T-cell (primary cell): ENCODE measurements around the gene GRM7. TPM values are rescaled to one million over a fixed set of nuclear protein-coding genes. Genes with fewer than 3 reads are reported as not detected.

Source experiments
- ATAC-seq, 4 experiments: fragments of 200-7000 bp in 3 of 4; fragments of 150-1000 bp in 1 of 4; cut with Tn5 transposase; replicated peaks in 1 of 4; 1 replicate in 3 of 4; 2 replicates in 1 of 4; pipeline ENCODE4 v1.10.0; 2021; ENCODE audit warnings: moderate library complexity in 3 of 4, mild to moderate bottlenecking in 2 of 4, moderate number of reproducible peaks in 1 of 4
- CTCF ChIA-PET, 2 donors: fragments of 300-600 bp; sonication (Branson Sonifier 250); formaldehyde crosslinking; loops; one replicate each; lab custom pipeline; 2022; ENCODE audit warnings: antibody characterized with exemption in 2 of 2; lab: Charles Lee
- POLR2A ChIA-PET, 2 donors: fragments of 300-600 bp; sonication (Branson Sonifier 250); formaldehyde crosslinking; loops; one replicate each; lab custom pipeline; 2022; ENCODE audit warnings: antibody characterized with exemption in 2 of 2; lab: Charles Lee
- DNase-seq, 35 experiments: peaks; one replicate each; pipeline versions ENCODE4 v3.0.0 to v3.0.0-alpha.2; 2013 to 2023
- H3K27ac ChIP-seq: one replicate; pipeline ENCODE4 v1.5.1; 2013; ENCODE audit warnings: low read length
- H3K27me3 ChIP-seq, 2 experiments: replicated peaks in 1 of 2; 1 replicate in 1 of 2; 2 replicates in 1 of 2; pipeline versions ENCODE4 v1.6.1 to v1.7.0; 2013; ENCODE audit warnings: low read length in 1 of 2, mixed read lengths in 1 of 2; ENCODE audit not compliant: control insufficient read depth in 2 of 2, insufficient read depth in 2 of 2; ENCODE audit errors: extremely low read depth in 1 of 2
- H3K36me3 ChIP-seq, 2 donors: 1 replicate in 1 of 2; 2 replicates in 1 of 2; pipeline versions ENCODE4 v1.6.1 to v1.7.0; 2013; ENCODE audit warnings: low read length in 1 of 2; ENCODE audit not compliant: control insufficient read depth in 2 of 2, insufficient read depth in 1 of 2; ENCODE audit errors: extremely low read depth in 1 of 2
- H3K4me1 ChIP-seq, 2 experiments: 1 replicate in 1 of 2; 2 replicates in 1 of 2; pipeline versions ENCODE4 v1.6.1 to v1.7.0; 2013; ENCODE audit warnings: low read length in 2 of 2, mixed read lengths in 1 of 2; ENCODE audit not compliant: insufficient read depth in 2 of 2, control insufficient read depth in 1 of 2; ENCODE audit errors: extremely low read depth in 1 of 2
- H3K4me3 ChIP-seq, 2 donors: 1 replicate in 1 of 2; 2 replicates in 1 of 2; pipeline versions ENCODE4 v1.5.1 to v1.7.0; 2013; ENCODE audit warnings: mild to moderate bottlenecking in 2 of 2, low read length in 1 of 2, moderate library complexity in 1 of 2; ENCODE audit not compliant: control insufficient read depth in 1 of 2; ENCODE audit errors: extremely low read depth in 1 of 2
- H3K9me3 ChIP-seq: 2 replicates; pipeline ENCODE4 v1.7.0; 2013
- H3K27ac Mint-ChIP-seq, 2 donors: one replicate each; pipeline ENCODE4 v1.8.0; 2020 to 2021; ENCODE audit warnings: mild to moderate bottlenecking in 2 of 2, mixed read lengths in 2 of 2
- H3K27me3 Mint-ChIP-seq, 2 donors: one replicate each; pipeline ENCODE4 v1.8.0; 2021 to 2022; ENCODE audit warnings: mixed read lengths in 2 of 2
- H3K36me3 Mint-ChIP-seq: one replicate; pipeline ENCODE4 v1.8.0; 2021; ENCODE audit warnings: mixed read lengths
- H3K4me1 Mint-ChIP-seq, 3 donors: one replicate each; pipeline ENCODE4 v1.8.0; 2020 to 2022; ENCODE audit warnings: mixed read lengths in 3 of 3, mild to moderate bottlenecking in 1 of 3
- H3K4me3 Mint-ChIP-seq, 3 donors: one replicate each; pipeline ENCODE4 v1.8.0; 2020 to 2022; ENCODE audit warnings: mild to moderate bottlenecking in 3 of 3, mixed read lengths in 3 of 3, moderate library complexity in 3 of 3
- H3K9me3 Mint-ChIP-seq, 3 donors: one replicate each; pipeline ENCODE4 v1.8.0; 2020 to 2022; ENCODE audit warnings: mixed read lengths in 3 of 3
- WGBS: methylation state at CpG from one replicate; pipeline ENCODE4 v1.1.5; 2013; ENCODE audit warnings: missing lambda C conversion rate; ENCODE audit not compliant: insufficient coverage; 5-methylcytosine and 5-hydroxymethylcytosine counted together
- total RNA-seq, 35 experiments: library from RNA in 6 of 35; stranded (reverse) in 6 of 35; fragments of 120-200 nt in 1 of 35; gene quantifications; one replicate each; pipeline versions ENCODE4 v1.2.1 to v1.2.4 and lab custom pipeline; 2013 to 2026

Gene GRM7
- total RNA-seq, 5 donors from 2014 or later (not counting 1 experiment from before 2014, with no cell fraction given): not detected

GRCh38 chr3:7423995-7424394 lies 563.1 kb downstream of the GRM7 start:
- DNase-seq: no peak
- no peaks in the 10 kb centered on the region for H3K36me3 ChIP-seq
- Mint-ChIP-seq H3K27ac (no peak overlapping the region), H3K36me3 (no peaks in the 10 kb centered on the region), H3K27me3 (no peaks in the 10 kb centered on the region), H3K4me3 (no peak overlapping the region), H3K4me1 (no peaks in the 10 kb centered on the region), H3K9me3 (peaks cover 0 to 4% (median 2%) of the 10 kb centered on the region in 3 donors)
- H3K27me3 ChIP-seq: no peaks in the 10 kb centered on the region
- ChIA-PET POLR2A (interaction anchor here in 1 of 2 donors (0.7 kb wide), 1 partner anchor 11 kb away, joined by 9 read pairs; no protein-coding TSS in a partner anchor), CTCF (no interaction called here)
- H3K27ac ChIP-seq: no peak overlapping the region
- H3K4me3 ChIP-seq: no peak overlapping the region
- WGBS: no CpG with 5 or more reads among the region's 4 CpGs
- H3K4me1 ChIP-seq: no peaks in the 10 kb centered on the region
- H3K9me3 ChIP-seq: no peaks in the 10 kb centered on the region
- no peak for ATAC-seq

GRCh38 chr3:7428206-7428718 lies 567.3 kb downstream of the GRM7 start:
- H3K27ac Mint-ChIP-seq: no peak overlapping the region
- H3K27me3 ChIP-seq: no peaks in the 10 kb centered on the region
- no peak overlapping the region for H3K4me3 ChIP-seq
- H3K4me3 Mint-ChIP-seq: no peak overlapping the region
- no peaks in the 10 kb centered on the region for H3K36me3 Mint-ChIP-seq
- H3K9me3 Mint-ChIP-seq: peaks cover 7 to 10% (median 8%) of the 10 kb centered on the region in 3 donors
- no peaks in the 10 kb centered on the region for H3K9me3 ChIP-seq
- POLR2A ChIA-PET: no interaction called here
- H3K27me3 Mint-ChIP-seq: no peaks in the 10 kb centered on the region
- CTCF ChIA-PET: no interaction called here
- H3K36me3 ChIP-seq: no peaks in the 10 kb centered on the region
- no peak overlapping the region for H3K27ac ChIP-seq
- WGBS: 50% methylated on average over 1 of the region's 1 CpG
- H3K4me1 Mint-ChIP-seq: no peaks in the 10 kb centered on the region
- H3K4me1 ChIP-seq: no peaks in the 10 kb centered on the region
- ATAC-seq (no peak), DNase-seq (no peak)

GRCh38 chr3:7432610-7433009 lies 571.7 kb downstream of the GRM7 start:
- no peak overlapping the region for H3K4me3 Mint-ChIP-seq
- Histone ChIP-seq H3K4me1 (no peaks in the 10 kb centered on the region), H3K27ac (no peak overlapping the region), H3K36me3 (no peaks in the 10 kb centered on the region), H3K27me3 (no peaks in the 10 kb centered on the region), H3K4me3 (no peak overlapping the region), H3K9me3 (no peaks in the 10 kb centered on the region)
- ATAC-seq (no peak), DNase-seq (no peak)
- CTCF ChIA-PET: no interaction called here
- H3K4me1 Mint-ChIP-seq: no peaks in the 10 kb centered on the region
- peaks cover 8 to 17% (median 12%) of the 10 kb centered on the region in 3 donors for H3K9me3 Mint-ChIP-seq
- H3K27me3 Mint-ChIP-seq: no peaks in the 10 kb centered on the region
- POLR2A ChIA-PET: no interaction called here
- WGBS: 75% methylated on average over 1 of the region's 2 CpGs
- H3K27ac Mint-ChIP-seq: no peak overlapping the region
- no peaks in the 10 kb centered on the region for H3K36me3 Mint-ChIP-seq

- no peaks in the 10 kb centered on the region for H3K4me1 ChIP-seq
- no peak overlapping the region for H3K27ac Mint-ChIP-seq
- H3K4me3 Mint-ChIP-seq: no peak overlapping the region
- no peaks in the 10 kb centered on the region for H3K36me3 Mint-ChIP-seq
- no peaks in the 10 kb centered on the region for H3K4me1 Mint-ChIP-seq
- no peak for ATAC-seq
- H3K36me3 ChIP-seq: no peaks in the 10 kb centered on the region
- no peaks in the 10 kb centered on the region for H3K9me3 ChIP-seq
- no peaks in the 10 kb centered on the region for H3K27me3 ChIP-seq
- ChIA-PET CTCF (no interaction called here), POLR2A (no interaction called here)
- peaks cover 9 to 17% (median 12%) of the 10 kb centered on the region in 3 donors for H3K9me3 Mint-ChIP-seq
- no peak overlapping the region for H3K4me3 ChIP-seq
- H3K27me3 Mint-ChIP-seq: no peaks in the 10 kb centered on the region
- no peak for DNase-seq
- no CpG with 5 or more reads among the region's 2 CpGs for WGBS
- H3K27ac ChIP-seq: no peak overlapping the region
Observed at GRCh38 chr3:7433073-7433472, 572.2 kb downstream of the GRM7 start.

- POLR2A ChIA-PET: no interaction called here
- no peak overlapping the region for H3K4me3 Mint-ChIP-seq
Observed at GRCh38 chr3:7436542-7436941, 575.6 kb downstream of the GRM7 start.

GRCh38 chr3:7437231-7437630 lies 576.3 kb downstream of the GRM7 start:
- no peak overlapping the region for H3K27ac Mint-ChIP-seq
- Histone ChIP-seq H3K36me3 (no peaks in the 10 kb centered on the region), H3K4me1 (no peaks in the 10 kb centered on the region), H3K9me3 (no peaks in the 10 kb centered on the region), H3K27ac (no peak overlapping the region), H3K27me3 (no peaks in the 10 kb centered on the region), H3K4me3 (no peak overlapping the region)
- no peak overlapping the region for H3K4me3 Mint-ChIP-seq
- no peak for ATAC-seq
- CTCF ChIA-PET: no interaction called here
- H3K9me3 Mint-ChIP-seq: peaks cover 10 to 14% (median 12%) of the 10 kb centered on the region in 3 donors
- no peaks in the 10 kb centered on the region for H3K36me3 Mint-ChIP-seq
- POLR2A ChIA-PET: no interaction called here
- H3K4me1 Mint-ChIP-seq: no peaks in the 10 kb centered on the region
- no peaks in the 10 kb centered on the region for H3K27me3 Mint-ChIP-seq
- no peak for DNase-seq
- no CpG with 5 or more reads among the region's 1 CpG for WGBS

More at GRCh38 chr3:7436542-7436941, 575.6 kb downstream of the GRM7 start:
- H3K4me3 ChIP-seq: no peak overlapping the region
- H3K36me3 Mint-ChIP-seq: no peaks in the 10 kb centered on the region
- ATAC-seq: no peak
- no peaks in the 10 kb centered on the region for H3K36me3 ChIP-seq
- no peaks in the 10 kb centered on the region for H3K27me3 ChIP-seq
- H3K27ac ChIP-seq: no peak overlapping the region
- H3K4me1 ChIP-seq: no peaks in the 10 kb centered on the region
- 78% methylated on average over 1 of the region's 1 CpG for WGBS
- H3K27ac Mint-ChIP-seq: no peak overlapping the region
- peaks cover 10 to 14% (median 12%) of the 10 kb centered on the region in 3 donors for H3K9me3 Mint-ChIP-seq
- H3K27me3 Mint-ChIP-seq: no peaks in the 10 kb centered on the region
- DNase-seq: no peak
- CTCF ChIA-PET: no interaction called here
- no peaks in the 10 kb centered on the region for H3K9me3 ChIP-seq
- H3K4me1 Mint-ChIP-seq: no peaks in the 10 kb centered on the region
